CD1c-positive myeloid dendritic cell (primary cell): ENCODE measurements around the gene HELZ.

Source experiments
- DNase-seq: peaks from one replicate; pipeline ENCODE4 v3.0.0-alpha.2; 2016; ENCODE audit errors: extremely low spot score

The HELZ gene

DNA sequence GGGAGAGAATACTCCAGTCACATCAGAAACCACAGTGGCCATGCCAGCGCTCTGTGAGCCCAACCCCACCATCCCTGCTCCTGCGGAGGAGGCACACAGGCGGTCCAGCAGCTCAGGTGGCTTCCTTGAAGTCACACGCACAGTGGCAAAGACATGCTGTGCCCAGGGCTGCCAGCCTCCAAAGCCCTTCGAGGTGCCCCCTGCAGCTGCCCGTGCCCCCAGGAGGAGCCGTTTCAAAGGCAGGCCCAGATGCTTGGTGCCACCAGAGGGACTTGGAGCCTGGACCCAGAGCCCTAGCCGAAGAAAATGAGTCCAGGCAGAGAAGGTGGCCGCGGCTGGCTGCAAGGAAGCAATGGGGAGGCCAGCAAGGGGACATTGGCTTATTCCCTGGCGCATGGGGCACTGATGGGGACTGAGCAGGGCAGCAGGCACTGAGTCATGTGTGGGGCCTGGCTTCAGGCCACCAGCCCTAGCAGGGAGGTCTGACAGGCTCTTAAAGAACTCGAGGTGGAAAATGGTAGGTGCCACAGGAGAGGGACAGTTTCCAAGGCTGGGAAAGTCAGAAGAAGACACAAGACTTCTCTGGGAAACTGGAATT is 217.9 kb downstream of the HELZ start:
- DNase-seq, result no peak

DNA sequence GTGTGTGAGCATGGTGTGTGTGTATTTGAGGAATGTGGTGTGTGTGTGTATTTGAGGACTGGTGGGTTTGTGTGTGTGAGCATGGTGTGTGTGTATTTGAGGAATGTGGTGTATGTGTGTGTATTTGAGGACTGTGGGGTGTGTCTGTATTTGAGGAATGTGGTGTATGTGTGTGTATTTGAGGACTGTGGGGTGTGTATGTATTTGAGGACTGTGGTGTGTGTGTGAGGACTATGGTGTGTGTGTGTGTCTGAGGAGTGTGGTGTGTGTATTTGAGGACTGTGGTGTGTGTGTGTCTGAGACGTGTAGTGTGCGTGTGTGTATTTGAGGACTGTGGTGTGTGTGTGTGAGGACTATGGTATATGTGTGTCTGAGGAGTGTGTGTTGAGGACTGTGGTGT is 218.7 kb downstream of the HELZ start:
- DNase-seq, result no peak

DNA sequence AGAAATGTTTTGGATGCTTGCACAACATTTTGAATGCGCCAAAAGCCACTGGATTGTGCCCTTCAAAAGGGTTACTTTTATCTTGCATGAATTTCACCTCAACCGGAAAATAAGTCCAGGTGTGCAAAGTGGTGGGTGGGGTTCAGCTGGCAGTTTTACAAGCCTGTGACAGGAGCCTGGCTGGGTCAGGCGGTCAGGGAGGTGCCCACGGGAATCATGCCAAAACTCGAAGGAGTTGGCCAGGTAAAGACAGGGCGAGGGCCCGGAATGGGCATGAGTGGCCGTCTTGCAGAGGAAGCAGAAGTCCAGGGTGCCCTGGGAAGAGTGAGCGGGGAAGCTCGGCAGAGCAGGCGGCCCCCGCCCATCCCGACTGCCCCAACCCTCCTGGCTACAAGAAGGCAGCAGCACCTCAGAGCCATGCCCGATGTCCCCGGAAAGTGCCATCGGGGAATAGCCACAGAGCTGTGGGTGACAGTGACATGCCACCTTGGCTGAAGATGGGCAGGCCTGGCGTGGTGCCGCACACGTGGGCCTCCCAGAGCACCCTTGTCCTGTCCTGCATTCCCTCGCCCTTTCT is 219.7 kb downstream of the HELZ start:
- no peak for DNase-seq

DNA sequence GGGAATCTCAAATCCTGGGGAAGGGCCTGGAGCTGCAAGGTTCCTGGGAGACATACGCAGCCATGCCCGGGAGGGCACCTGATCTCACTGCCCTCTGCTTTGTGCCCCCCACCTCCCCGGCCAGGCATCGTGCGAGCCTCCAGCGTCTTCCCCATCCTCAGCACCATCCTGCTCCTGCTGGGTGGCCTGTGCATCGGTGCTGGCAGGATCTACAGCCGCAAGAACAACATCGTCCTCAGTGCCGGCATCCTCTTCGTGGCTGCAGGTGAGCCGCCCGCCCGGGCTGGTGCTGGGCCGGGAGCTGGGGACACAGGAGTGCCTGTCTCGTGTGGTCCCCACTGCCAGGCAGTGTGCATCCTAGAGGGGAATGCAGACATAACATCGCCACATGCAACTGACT is 220.3 kb downstream of the HELZ start:
- DNase-seq, result no peak

DNA sequence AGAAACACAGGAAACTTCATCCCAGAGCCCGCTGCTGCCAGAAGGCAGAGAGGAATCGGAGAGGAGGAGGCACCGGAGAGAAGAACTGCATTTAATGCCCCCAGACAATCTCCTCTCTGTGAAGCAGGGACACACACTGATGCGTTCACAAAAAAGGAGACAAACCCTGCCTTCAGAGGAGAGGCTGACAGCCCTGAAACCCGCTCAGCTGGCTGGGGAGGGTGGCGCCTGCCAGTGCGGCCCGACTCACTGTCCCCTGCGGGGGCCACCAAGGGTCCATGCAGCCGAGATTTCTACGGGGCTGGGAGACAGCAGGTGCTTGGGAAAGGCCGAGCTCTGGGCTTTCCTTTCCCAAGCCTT is 222.6 kb downstream of the HELZ start:
- DNase-seq, result no peak

DNA sequence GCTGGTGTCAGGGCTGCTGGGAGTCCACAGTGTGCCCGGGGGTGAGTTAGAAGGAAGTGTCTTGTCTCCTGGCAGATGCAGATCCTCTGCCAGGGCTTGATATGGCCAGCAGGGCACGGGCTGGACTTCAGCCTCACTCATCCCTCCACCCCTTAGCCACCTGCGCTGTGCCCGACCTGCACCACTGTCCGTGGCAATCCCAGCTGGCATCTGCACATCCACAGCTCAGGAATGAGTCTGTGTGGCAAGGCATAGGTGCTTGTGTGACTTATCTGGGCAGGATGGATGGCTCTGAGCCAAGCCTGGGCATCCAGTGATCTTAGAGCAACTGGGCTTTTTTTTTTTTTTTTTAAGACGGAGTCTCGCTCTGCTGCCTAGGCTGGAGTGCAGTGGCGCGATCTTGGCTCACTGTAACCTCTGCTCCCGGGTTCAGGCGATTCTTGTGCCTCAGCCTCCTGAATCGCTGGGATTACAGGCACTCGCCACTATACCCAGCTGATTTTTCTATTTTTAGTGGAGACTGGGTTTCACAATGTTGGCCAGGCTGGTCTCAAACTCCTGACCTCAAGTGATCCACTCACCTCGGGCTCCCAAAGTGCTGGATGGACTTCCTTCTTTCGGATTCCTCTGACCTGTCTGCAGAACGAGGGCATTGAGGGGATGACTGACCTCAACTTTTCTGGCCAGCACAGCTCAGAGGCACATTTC is 223.1 kb downstream of the HELZ start:
- no peak for DNase-seq

DNA sequence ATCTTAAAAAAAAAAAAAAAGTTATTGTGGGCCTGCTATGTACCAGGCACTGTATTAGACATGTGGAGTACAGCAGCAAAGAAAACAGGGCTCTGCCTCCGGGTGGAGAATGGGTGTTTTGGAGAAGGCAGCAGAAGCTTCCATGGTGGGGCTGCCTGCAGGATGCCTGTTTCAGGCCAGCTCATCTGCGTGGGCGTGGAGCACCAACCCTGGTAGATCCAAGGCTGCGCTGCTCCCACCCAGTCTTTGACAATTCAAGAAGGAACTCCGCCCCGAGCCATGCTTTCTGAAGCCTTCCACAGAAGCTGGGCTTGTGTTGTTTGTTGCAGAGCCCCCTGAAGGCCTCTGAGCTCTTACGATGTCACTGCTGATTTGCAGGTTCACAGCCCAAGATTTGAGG is 223.8 kb downstream of the HELZ start:
- no peak for DNase-seq
